Urinary bladder (tissue), 4 donors: ENCODE data around the gene GGT5. TPM values are rescaled to one million over a fixed set of nuclear protein-coding genes. Genes with fewer than 3 reads are reported as not detected.

Experiments used
- DNase-seq: peaks from one replicate; pipeline ENCODE4 v3.0.0-alpha.2; 2015; ENCODE audit errors: extremely low spot score
- H3K27ac ChIP-seq: one replicate; pipeline ENCODE4 v1.5.1; 2013; ENCODE audit warnings: low read depth, mild to moderate bottlenecking, moderate library complexity
- H3K36me3 ChIP-seq: one replicate; pipeline ENCODE4 v1.6.1; 2013; ENCODE audit warnings: mild to moderate bottlenecking, moderate library complexity; ENCODE audit not compliant: insufficient read depth
- H3K4me1 ChIP-seq: one replicate; pipeline ENCODE4 v1.6.1; 2013; ENCODE audit warnings: mild to moderate bottlenecking, moderate library complexity; ENCODE audit not compliant: insufficient read depth
- H3K4me3 ChIP-seq: one replicate; pipeline ENCODE4 v1.5.1; 2013; ENCODE audit warnings: low read depth, low read length
- WGBS: extraction: QIAGEN DNeasy Blood & Tissue Kit; methylation state at CpG from one replicate; pipeline ENCODE4 v1.1.7; 2013; 5-methylcytosine and 5-hydroxymethylcytosine counted together
- polyA plus RNA-seq: library from polyadenylated mRNA; stranded (reverse); fragments of 200-250 nt; gene quantifications from one replicate; pipeline ENCODE4 v1.2.3, GENCODE V29; 2013
- total RNA-seq: library from RNA; depleted of rRNA; stranded (reverse); fragments of >200 nt; gene quantifications from one replicate; pipeline ENCODE4 v1.2.3, GENCODE V29; 2014
- donor health status: healthy with polysubstance abuse.
- donor health status: healthy.

Gene GGT5
- total and polyA plus RNA-seq, 2 donors, result 3.4 to 101 TPM

DNA sequence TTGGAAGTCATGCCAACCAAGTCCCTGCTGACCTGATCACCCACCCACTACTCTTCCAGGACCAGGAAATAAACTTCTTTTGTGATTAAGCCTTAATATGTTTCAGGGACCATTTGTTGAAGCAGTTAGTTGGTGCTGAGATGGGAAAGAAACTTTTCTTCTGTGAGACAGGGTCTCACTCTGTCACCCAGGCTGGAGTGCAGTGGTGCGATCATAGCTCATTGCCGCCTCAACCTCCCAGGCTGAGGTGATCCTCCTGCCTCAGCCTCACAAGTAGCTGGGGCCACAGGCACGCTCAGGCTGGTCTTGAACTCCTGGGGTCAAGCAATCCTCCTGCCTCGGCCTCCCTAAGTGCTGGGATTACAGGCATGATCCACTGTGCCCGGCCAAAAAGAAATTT, 53.0 kb downstream of the GGT5 start:
- Histone ChIP-seq H3K36me3 (no peaks in the 10 kb centered on the region), H3K27ac (no peak overlapping the region), H3K4me1 (no peaks in the 10 kb centered on the region), H3K4me3 (no peak overlapping the region)
- WGBS, result 81% methylated on average over 5 of the region's 5 CpGs
- no peak for DNase-seq

DNA sequence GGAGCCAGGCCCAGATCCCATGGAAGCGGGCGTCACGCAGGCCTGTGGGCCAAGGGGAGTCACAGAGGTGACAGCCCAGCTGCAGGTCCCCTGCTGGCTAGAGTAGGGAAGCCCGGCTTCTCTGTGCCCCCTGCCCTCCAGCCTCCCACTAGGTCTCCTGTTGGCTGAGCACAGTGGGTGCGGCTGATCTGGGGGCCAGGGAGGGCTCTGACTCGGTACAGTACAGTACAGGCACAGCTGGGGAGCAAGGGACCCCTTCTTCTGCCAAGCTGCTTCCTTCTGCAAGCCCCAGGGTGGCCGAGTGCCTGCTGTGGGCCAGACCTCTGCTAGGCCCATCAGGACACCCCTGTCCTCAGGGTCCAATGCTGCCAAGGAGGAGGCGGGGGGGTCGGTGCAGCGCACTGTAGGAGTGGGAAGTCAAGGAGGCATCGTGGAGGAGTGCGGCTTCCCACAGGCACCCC, 53.5 kb downstream of the GGT5 start:
- 87% methylated on average over 12 of the region's 12 CpGs for WGBS
- H3K27ac ChIP-seq, result no peak overlapping the region
- no peaks in the 10 kb centered on the region for H3K36me3 ChIP-seq
- H3K4me3 ChIP-seq, result no peak overlapping the region
- DNase-seq, result no peak
- H3K4me1 ChIP-seq, result no peaks in the 10 kb centered on the region

GRCh38 chr22:24190596-24191208, 54.2 kb downstream of the GGT5 start:
- no peaks in the 10 kb centered on the region for H3K36me3 ChIP-seq
- H3K4me3 ChIP-seq, result no peak overlapping the region
- no peak overlapping the region for H3K27ac ChIP-seq
- DNase-seq, result no peak
- WGBS, result 88% methylated on average over 8 of the region's 8 CpGs
- H3K4me1 ChIP-seq, result no peaks in the 10 kb centered on the region

DNA sequence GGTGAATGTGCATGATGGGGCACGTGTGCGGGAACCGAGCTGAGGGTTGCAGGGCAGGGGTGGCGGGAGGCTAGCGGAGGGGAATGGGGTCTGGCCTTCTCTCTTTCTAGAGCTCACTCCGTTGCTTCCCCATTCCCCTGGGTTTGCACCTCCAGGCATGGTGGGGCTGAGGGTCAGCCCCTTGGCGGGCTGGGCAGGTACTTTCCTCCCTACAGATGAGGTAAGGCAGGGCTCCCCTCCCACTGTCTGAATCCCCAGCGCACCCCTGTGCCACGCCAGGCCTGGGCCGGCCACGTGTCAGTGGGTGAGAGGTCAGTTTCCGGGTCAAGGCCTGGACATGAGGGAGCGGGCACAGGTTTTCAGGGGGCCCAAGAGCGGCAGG, 54.7 kb downstream of the GGT5 start:
- no peak for DNase-seq
- 89% methylated on average over 14 of the region's 14 CpGs for WGBS
- no peak overlapping the region for H3K27ac ChIP-seq

GRCh38 chr22:24189249-24190158, 55.4 kb downstream of the GGT5 start:
- DNase-seq, result peak; percentile 36
- no peak overlapping the region for H3K27ac ChIP-seq
- 50% methylated on average over 23 of the region's 23 CpGs for WGBS
- no peaks in the 10 kb centered on the region for H3K36me3 ChIP-seq
- no peak overlapping the region for H3K4me3 ChIP-seq
- H3K4me1 ChIP-seq, result no peaks in the 10 kb centered on the region

More for the DNA sequence above, 54.7 kb downstream of the GGT5 start:
- H3K36me3 ChIP-seq, result no peaks in the 10 kb centered on the region
- H3K4me3 ChIP-seq, result no peak overlapping the region
- H3K4me1 ChIP-seq, result no peaks in the 10 kb centered on the region

- Histone ChIP-seq H3K36me3 (no peaks in the 10 kb centered on the region), H3K4me3 (no peak overlapping the region), H3K27ac (no peak overlapping the region), H3K4me1 (no peaks in the 10 kb centered on the region)
- 83% methylated on average over 17 of the region's 17 CpGs for WGBS
- no peak for DNase-seq
Observed at GRCh38 chr22:24188705-24189248, 56.1 kb downstream of the GGT5 start.

GRCh38 chr22:24187731-24188644, 56.9 kb downstream of the GGT5 start:
- no peak for DNase-seq
- no peak overlapping the region for H3K27ac ChIP-seq
- H3K36me3 ChIP-seq, result no peaks in the 10 kb centered on the region
- 90% methylated on average over 37 of the region's 37 CpGs for WGBS
- H3K4me1 ChIP-seq, result no peaks in the 10 kb centered on the region
- H3K4me3 ChIP-seq, result no peak overlapping the region

DNA sequence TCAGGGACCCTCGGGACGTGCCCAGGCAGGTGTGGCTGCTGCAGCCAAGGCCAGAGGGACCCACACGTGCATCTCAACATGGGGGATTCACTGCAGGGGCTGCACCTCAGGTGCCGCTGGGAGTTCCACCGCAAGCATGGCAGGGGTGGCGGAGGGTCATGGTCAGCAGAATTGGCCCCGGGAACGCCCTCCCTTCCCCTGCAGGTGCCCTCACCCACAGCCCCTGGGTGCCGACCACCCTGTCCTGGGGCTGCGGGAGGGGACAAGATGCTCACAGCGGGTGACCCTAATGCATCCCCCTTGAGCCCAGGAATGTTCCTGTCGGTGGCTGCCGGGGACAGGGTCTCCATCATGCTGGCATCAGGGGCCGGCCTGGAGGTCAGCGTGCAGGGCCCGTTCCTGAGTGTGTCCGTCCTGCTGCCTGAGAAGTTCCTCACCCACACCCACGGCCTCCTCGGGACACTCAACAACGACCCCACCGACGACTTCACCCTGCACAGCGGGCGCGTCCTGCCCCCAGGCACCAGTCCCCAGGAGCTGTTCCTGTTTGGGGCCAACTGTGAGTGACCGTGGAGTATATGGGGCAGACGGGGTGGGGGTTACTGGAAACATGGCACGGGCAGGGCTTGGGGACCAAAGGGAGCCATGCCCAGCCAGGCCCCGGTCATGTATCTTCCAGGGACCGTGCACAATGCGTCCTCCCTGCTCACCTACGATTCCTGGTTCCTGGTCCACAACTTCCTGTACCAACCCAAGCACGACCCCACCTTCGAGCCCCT, 57.8 kb downstream of the GGT5 start:
- Histone ChIP-seq H3K36me3 (no peaks in the 10 kb centered on the region), H3K27ac (no peak overlapping the region), H3K4me1 (no peaks in the 10 kb centered on the region), H3K4me3 (no peak overlapping the region)
- DNase-seq, result no peak
- WGBS, result 91% methylated on average over 34 of the region's 34 CpGs

GRCh38 chr22:24186352-24186740, 58.5 kb downstream of the GGT5 start:
- DNase-seq, result no peak
- no peak overlapping the region for H3K27ac ChIP-seq
- H3K4me1 ChIP-seq, result no peaks in the 10 kb centered on the region
- no peaks in the 10 kb centered on the region for H3K36me3 ChIP-seq
- H3K4me3 ChIP-seq, result no peak overlapping the region
- WGBS, result 89% methylated on average over 15 of the region's 15 CpGs

DNA sequence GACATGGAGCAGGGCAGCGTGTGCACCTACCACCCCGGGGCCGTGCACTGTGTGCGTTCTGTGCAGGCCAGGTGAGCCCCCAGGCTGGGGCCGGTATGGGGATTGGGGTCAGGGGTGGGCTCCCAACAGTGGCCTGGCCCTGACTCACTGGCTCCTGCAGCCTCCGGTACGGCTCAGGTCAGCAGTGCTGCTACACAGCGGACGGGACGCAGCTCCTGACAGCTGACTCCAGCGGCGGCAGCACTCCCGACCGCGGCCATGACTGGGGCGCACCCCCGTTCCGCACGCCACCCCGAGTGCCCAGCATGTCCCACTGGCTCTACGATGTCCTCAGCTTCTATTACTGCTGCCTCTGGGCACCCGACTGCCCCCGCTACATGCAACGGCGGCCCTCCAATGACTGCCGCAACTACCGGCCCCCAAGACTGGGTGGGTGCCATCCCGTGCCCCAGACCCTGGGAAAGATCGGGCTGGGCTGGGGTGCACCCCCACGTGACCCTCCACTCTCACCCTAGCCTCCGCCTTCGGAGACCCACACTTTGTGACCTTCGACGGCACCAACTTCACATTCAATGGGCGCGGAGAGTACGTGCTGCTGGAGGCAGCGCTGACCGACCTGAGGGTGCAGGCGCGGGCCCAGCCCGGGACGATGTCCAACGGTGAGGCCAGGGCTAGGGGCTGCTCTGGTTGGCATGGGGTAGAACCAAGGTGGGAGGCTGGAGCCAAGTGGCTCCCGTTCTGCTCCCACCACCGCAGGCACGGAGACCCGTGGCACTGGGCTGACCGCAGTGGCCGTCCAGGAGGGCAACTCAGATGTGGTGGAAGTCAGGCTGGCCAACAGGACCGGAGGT, 59.2 kb downstream of the GGT5 start:
- Histone ChIP-seq H3K4me3 (no peak overlapping the region), H3K4me1 (no peaks in the 10 kb centered on the region), H3K36me3 (no peaks in the 10 kb centered on the region), H3K27ac (no peak overlapping the region)
- 95% methylated on average over 51 of the region's 51 CpGs for WGBS
- DNase-seq, result no peak

GRCh38 chr22:24185001-24185500, 59.8 kb downstream of the GGT5 start:
- Histone ChIP-seq H3K4me3 (no peak overlapping the region), H3K36me3 (no peaks in the 10 kb centered on the region), H3K27ac (no peak overlapping the region), H3K4me1 (no peaks in the 10 kb centered on the region)
- 92% methylated on average over 16 of the region's 16 CpGs for WGBS
- no peak for DNase-seq
